NOMO-1 treated with dmso at 0.1 percent for 144 hours (cell line): ENCODE measurements around the gene NTHL1.
A peak's percentile ranks its signal among the peaks of the same experiment; 100 is the strongest.

Experiments used
- DNase-seq: peaks from one replicate; lab custom pipeline; 2025; ENCODE audit not compliant: unreplicated experiment; lab: John Stamatoyannopoulos, UW

Gene NTHL1

GRCh38 chr16:2047330-2048115 is at the start of gene NTHL1, which contains the start of gene TSC2:
NTHL1 (minus strand) TSS chr16:2047834; CDS start chr16:2047823, 11 bp downstream.
TSC2 (plus strand) TSS chr16:2047985; CDS start chr16:2048616, 631 bp downstream.
- DNase-seq: peak; percentile 95

- DNase-seq: no peak
These were observed 49.4 kb upstream of the NTHL1 start for GRCh38 chr16:2096853-2097595.

GRCh38 chr16:2095918-2096582 is 48.4 kb upstream of the NTHL1 start:
- DNase-seq: no peak

- DNase-seq: no peak
These were observed 47.8 kb upstream of the NTHL1 start for GRCh38 chr16:2095315-2095853.

GRCh38 chr16:2093793-2094192 is 46.2 kb upstream of the NTHL1 start:
- no peak for DNase-seq

GRCh38 chr16:2092866-2093265 is 45.2 kb upstream of the NTHL1 start:
- DNase-seq: no peak

GRCh38 chr16:2092256-2092620 is 44.6 kb upstream of the NTHL1 start:
- no peak for DNase-seq

- no peak for DNase-seq
These were observed 44.1 kb upstream of the NTHL1 start for GRCh38 chr16:2091547-2092255.

- no peak for DNase-seq
These were observed 43.3 kb upstream of the NTHL1 start for GRCh38 chr16:2090777-2091546.

- DNase-seq: no peak
These were observed 42.8 kb upstream of the NTHL1 start for GRCh38 chr16:2090481-2090776.

GRCh38 chr16:2089706-2090480 is 42.3 kb upstream of the NTHL1 start:
- no peak for DNase-seq

GRCh38 chr16:2088759-2089358 is 41.2 kb upstream of the NTHL1 start:
- no peak for DNase-seq

- no peak for DNase-seq
These were observed 40.4 kb upstream of the NTHL1 start for GRCh38 chr16:2087748-2088631.

GRCh38 chr16:2086812-2087747 is 39.4 kb upstream of the NTHL1 start:
- DNase-seq: no peak

GRCh38 chr16:2086106-2086742 is 38.6 kb upstream of the NTHL1 start:
- DNase-seq: no peak

GRCh38 chr16:2085669-2086068 is 38.0 kb upstream of the NTHL1 start:
- no peak for DNase-seq
